Stimulated activated CD8-positive, alpha-beta memory T cell treated with anti-CD3 and anti-CD28 coated beads, Interleukin-15, amount 100 ng/mL, for 4 hours (primary cell): ENCODE data around the gene OR52L1.

Source experiments
- DNase-seq, 2 donors: peaks; one replicate each; pipeline ENCODE4 v3.0.0-alpha.2; 2020; ENCODE audit warnings: low read depth in 2 of 2

Gene OR52L1

DNA sequence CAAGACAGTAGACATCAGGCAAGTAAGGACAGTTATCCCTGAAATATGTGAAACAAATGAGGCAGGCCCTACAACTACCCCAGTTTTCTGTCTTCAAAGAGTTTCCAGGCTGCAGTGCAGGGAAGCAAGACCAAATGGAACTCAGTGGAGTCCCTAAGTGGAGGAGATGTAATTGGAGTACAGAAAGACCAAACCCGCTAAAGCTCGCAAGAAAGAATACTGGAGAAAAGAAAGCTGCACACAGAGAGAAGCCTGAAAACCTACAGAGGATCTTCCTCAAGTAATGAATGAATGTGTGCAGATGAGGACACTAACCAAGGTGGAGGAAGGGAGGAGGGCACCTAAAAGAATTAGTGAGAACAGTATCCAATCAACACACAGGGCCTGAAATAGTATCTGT, 46.0 kb downstream of the OR52L1 start:
- DNase-seq: no peak

DNA sequence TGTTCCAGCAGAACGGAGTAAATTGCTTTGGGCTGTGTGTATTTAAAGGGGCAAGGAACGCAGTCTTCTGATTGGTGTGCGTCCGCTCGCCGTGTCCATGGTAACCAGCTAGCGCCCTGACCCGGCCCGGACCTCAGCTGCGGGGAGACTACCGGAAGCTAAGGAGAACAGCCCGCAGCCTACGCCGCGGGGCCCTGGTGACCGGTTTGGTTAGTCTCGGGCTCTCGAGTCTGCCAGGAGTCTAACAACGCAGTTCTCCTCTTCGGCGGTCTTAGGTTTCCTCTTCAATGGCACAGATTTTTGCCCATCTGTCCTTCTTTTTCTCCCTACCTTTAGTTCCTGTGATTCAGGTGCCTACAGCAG, 48.2 kb downstream of the OR52L1 start:
- DNase-seq: no peak

DNA sequence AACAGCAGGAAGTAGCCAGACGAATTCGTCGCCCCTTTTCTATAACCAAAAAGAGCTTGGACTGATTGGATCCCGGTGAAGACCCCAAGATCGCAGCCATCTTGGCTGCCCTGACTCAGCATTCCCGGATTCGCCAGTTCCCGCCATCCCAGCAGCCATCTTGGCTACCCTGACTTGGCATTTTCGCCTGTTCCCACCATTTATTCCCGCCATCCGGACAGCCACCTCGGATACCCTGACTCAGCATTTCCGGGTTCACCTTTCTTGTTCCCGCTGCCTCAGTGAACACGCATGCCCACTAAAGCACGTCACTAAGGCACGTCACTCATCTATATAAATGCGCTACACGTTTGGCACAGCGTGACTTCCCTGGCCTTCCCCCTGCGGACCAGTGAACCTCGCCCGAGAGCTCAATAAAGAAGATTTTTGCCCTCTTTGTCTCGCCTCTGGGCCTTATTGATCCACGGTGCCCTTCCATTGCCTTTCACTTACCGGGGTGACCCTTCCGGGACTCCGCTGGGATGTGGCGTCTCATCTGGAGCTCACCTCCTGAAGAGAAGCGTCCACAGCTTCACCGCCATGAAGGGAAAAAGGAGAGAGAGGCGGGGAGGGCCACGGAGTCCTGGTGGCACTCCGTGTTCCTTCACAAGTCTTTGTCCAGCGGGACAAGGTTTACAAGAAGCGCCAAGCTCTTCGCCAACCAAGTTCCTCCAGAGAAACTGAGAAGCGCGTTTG, 48.8 kb downstream of the OR52L1 start:
- DNase-seq: no peak
